ENCODE results near the gene SF3B2.
"Not testable (repeated sequence)": the region's sequence is repeated elsewhere in the genome, so short reads cannot be mapped to it uniquely, and the experiment has no call there.

GRCh38 chr11:66099746-66100145 is 47.6 kb downstream of the SF3B2 start:
- TF ChIP-seq CTCF, POLR2A, EP300 (IDR thresholded peaks at IDR 0.05): not testable (repeated sequence)

Data from tibial nerve (tissue), 4 donors.